ENCODE data around the gene SPOCK1. TPM values are rescaled to one million over a fixed set of nuclear protein-coding genes. Genes with fewer than 3 reads are reported as not detected.

SPOCK1 gene
- total and polyA plus RNA-seq, 4 donors = 0.48 to 4.5 (median 0.69) TPM

- peaks cover 0 to 9% (median 0%) of the 10 kb centered on the region in 5 donors for H3K4me1 ChIP-seq (ENCODE audit: control insufficient read depth in 5 of 5, insufficient read depth in 5 of 5, low read length in 5 of 5)
- no peaks in the 10 kb centered on the region for H3K36me3 ChIP-seq (ENCODE audit: control insufficient read depth in 4 of 4, insufficient read depth in 4 of 4, low read length in 4 of 4)
- peaks cover 0 to 57% (median 6%) of the 10 kb centered on the region in 3 donors for H3K27me3 ChIP-seq (ENCODE audit: control insufficient read depth in 3 of 3, insufficient read depth in 3 of 3, low read length in 2 of 3)
- WGBS, 2 donors = 51 to 65% methylated on average over 6 of the region's 6 CpGs
- ATAC-seq (ENCODE audit: insufficient read depth, low FRiP score) = no peak
- H3K4me3 ChIP-seq = no peak overlapping the region
- no peak overlapping the region for H3K9ac ChIP-seq (ENCODE audit: insufficient read depth in 1 of 2, low read length in 2 of 2)
- H3K9me3 ChIP-seq (ENCODE audit: control insufficient read depth in 4 of 4, insufficient read depth in 3 of 4, low read length in 3 of 4) = no peaks in the 10 kb centered on the region
- H3K27ac ChIP-seq (ENCODE audit: low read depth in 1 of 2, low read length in 1 of 2) = no peak overlapping the region
- no peak for DNase-seq
- TF ChIP-seq CTCF (IDR thresholded peaks at IDR 0.05; ENCODE audit: control extremely low read depth, extremely low read depth) = no peak
Measured at GRCh38 chr5:137205231-137206027, 293.7 kb downstream of the SPOCK1 start.

- peaks cover 0 to 58% (median 10%) of the 10 kb centered on the region in 3 donors for H3K27me3 ChIP-seq (ENCODE audit: control insufficient read depth in 3 of 3, insufficient read depth in 3 of 3, low read length in 2 of 3)
- H3K4me3 ChIP-seq = no peak overlapping the region
- H3K9me3 ChIP-seq (ENCODE audit: control insufficient read depth in 4 of 4, insufficient read depth in 3 of 4, low read length in 3 of 4) = peaks cover 0 to 1% (median 0%) of the 10 kb centered on the region in 4 donors
- no peaks in the 10 kb centered on the region for H3K36me3 ChIP-seq (ENCODE audit: control insufficient read depth in 4 of 4, insufficient read depth in 4 of 4, low read length in 4 of 4)
- no peak overlapping the region for H3K27ac ChIP-seq (ENCODE audit: low read depth in 1 of 2, low read length in 1 of 2)
- no peak for ATAC-seq (ENCODE audit: insufficient read depth, low FRiP score)
- no peak for DNase-seq
- H3K4me1 ChIP-seq (ENCODE audit: control insufficient read depth in 5 of 5, insufficient read depth in 5 of 5, low read length in 5 of 5) = peaks cover 0 to 9% (median 0%) of the 10 kb centered on the region in 5 donors
- WGBS, 2 donors = 53 to 72% methylated on average over 4 of the region's 4 CpGs
- H3K9ac ChIP-seq (ENCODE audit: insufficient read depth in 1 of 2, low read length in 2 of 2) = no peak overlapping the region
- no peak for TF ChIP-seq CTCF (IDR thresholded peaks at IDR 0.05; ENCODE audit: control extremely low read depth, extremely low read depth)
Measured at GRCh38 chr5:137203011-137203632, 296.0 kb downstream of the SPOCK1 start.

GRCh38 chr5:137201876-137202275, 297.2 kb downstream of the SPOCK1 start:
- no peak for TF ChIP-seq CTCF (IDR thresholded peaks at IDR 0.05; ENCODE audit: control extremely low read depth, extremely low read depth)
- Histone ChIP-seq H3K4me3 (no peak overlapping the region), H3K27me3 (ENCODE audit: control insufficient read depth in 3 of 3, insufficient read depth in 3 of 3, low read length in 2 of 3) (peaks cover 0 to 62% (median 12%) of the 10 kb centered on the region in 3 donors), H3K36me3 (ENCODE audit: control insufficient read depth in 4 of 4, insufficient read depth in 4 of 4, low read length in 4 of 4) (no peaks in the 10 kb centered on the region), H3K9me3 (ENCODE audit: control insufficient read depth in 4 of 4, insufficient read depth in 3 of 4, low read length in 3 of 4) (peaks cover 0 to 3% (median 0%) of the 10 kb centered on the region in 4 donors), H3K27ac (ENCODE audit: low read depth in 1 of 2, low read length in 1 of 2) (no peak overlapping the region), H3K4me1 (ENCODE audit: control insufficient read depth in 5 of 5, insufficient read depth in 5 of 5, low read length in 5 of 5) (peaks cover 0 to 6% (median 0%) of the 10 kb centered on the region in 5 donors), H3K9ac (ENCODE audit: insufficient read depth in 1 of 2, low read length in 2 of 2) (no peak overlapping the region)
- ATAC-seq (ENCODE audit: insufficient read depth, low FRiP score) = no peak
- no peak for DNase-seq
- 67 to 82% methylated on average over 3 of the region's 3 CpGs for WGBS, 2 donors
